ENCODE data around the gene MALRD1. TPM values are rescaled to one million over a fixed set of nuclear protein-coding genes. Genes with fewer than 3 reads are reported as not detected.

Gene MALRD1
- total and polyA plus RNA-seq, 3 donors from 2014 or later: 3.3 to 26.7 (median 19.3) TPM

DNA sequence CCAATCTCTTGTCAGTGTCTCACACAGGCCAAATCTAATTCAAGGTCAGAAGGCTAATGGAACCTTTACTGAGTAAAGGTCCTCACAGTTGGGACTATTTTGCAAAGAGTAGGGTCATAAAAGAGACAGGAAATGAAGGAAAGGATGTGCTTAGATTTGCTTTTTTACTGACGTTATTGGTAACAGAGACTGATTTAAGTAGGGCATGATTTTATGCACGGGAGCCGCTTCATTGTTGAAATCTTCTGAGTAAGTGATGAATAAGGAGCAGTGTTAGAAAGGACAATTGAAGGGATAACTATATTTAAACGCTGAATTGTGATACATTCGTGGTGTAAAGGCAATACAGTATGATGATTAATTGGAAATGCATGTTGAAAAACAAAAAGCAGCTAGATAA, 261.5 kb downstream of the MALRD1 start:
- TF ChIP-seq, protein P1, sequence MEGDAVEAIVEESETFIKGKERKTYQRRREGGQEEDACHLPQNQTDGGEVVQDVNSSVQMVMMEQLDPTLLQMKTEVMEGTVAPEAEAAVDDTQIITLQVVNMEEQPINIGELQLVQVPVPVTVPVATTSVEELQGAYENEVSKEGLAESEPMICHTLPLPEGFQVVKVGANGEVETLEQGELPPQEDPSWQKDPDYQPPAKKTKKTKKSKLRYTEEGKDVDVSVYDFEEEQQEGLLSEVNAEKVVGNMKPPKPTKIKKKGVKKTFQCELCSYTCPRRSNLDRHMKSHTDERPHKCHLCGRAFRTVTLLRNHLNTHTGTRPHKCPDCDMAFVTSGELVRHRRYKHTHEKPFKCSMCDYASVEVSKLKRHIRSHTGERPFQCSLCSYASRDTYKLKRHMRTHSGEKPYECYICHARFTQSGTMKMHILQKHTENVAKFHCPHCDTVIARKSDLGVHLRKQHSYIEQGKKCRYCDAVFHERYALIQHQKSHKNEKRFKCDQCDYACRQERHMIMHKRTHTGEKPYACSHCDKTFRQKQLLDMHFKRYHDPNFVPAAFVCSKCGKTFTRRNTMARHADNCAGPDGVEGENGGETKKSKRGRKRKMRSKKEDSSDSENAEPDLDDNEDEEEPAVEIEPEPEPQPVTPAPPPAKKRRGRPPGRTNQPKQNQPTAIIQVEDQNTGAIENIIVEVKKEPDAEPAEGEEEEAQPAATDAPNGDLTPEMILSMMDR (IDR thresholded peaks at IDR 0.05): no peak
- no peak for TF ChIP-seq POLR2A (IDR thresholded peaks at IDR 0.05)
- no peaks in the 10 kb centered on the region for H3K36me3 ChIP-seq (ENCODE audit: low read depth, missing control alignments)
- intact Hi-C loops (cut with DNase I; ENCODE audit: low total_unique reads): no loop called here
- no peak overlapping the region for H3K4me3 ChIP-seq
- no peak for DNase-seq
- H3K4me1 ChIP-seq: no peaks in the 10 kb centered on the region
- H3K9me3 ChIP-seq: no peaks in the 10 kb centered on the region
- no peak overlapping the region for H3K27ac ChIP-seq
- H3K27me3 ChIP-seq: no peaks in the 10 kb centered on the region
- WGBS, 2 donors: 52 to 56% methylated on average over 5 of the region's 5 CpGs

DNA sequence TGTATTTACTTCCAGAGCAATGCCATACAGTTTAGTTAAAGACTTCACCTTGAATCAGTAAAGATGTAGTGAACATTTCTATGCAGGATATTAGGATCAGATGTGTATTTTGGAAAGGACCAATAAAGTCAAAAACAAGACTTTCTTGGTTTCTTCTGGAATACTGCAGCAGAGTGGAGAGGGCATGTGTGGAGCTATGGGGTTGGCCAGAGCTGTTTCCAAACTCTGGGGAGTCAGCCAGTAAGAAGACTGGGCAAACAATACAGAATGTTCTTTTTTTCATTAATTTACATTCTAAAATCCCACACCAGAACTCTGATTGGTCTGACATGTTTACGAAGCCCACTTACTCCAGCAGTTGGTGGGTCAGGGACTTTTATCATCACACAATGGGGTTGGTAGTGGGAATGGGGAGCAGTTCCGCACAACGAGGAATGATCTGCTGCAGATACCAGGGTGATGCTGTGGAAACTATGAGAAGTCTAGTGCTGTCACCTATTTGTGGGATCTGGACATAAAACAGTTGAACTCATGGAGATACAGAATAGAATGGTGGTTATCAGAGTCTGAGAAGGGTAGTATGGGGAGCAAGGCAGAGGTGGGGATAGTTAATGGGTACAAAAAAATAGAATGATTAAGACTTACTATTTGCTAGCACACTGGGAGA, 267.7 kb downstream of the MALRD1 start:
- intact Hi-C loops (cut with DNase I; ENCODE audit: low total_unique reads): no loop called here
- TF ChIP-seq, protein P1 (IDR thresholded peaks at IDR 0.05): no peak
- no peak for TF ChIP-seq POLR2A (IDR thresholded peaks at IDR 0.05)
- no peaks in the 10 kb centered on the region for H3K4me1 ChIP-seq
- no peak overlapping the region for H3K4me3 ChIP-seq
- no peaks in the 10 kb centered on the region for H3K9me3 ChIP-seq
- no peak overlapping the region for H3K27ac ChIP-seq
- 86 to 93% methylated on average over 3 of the region's 3 CpGs for WGBS, 2 donors
- DNase-seq: no peak
- no peaks in the 10 kb centered on the region for H3K27me3 ChIP-seq
- H3K36me3 ChIP-seq (ENCODE audit: low read depth, missing control alignments): no peaks in the 10 kb centered on the region

DNA sequence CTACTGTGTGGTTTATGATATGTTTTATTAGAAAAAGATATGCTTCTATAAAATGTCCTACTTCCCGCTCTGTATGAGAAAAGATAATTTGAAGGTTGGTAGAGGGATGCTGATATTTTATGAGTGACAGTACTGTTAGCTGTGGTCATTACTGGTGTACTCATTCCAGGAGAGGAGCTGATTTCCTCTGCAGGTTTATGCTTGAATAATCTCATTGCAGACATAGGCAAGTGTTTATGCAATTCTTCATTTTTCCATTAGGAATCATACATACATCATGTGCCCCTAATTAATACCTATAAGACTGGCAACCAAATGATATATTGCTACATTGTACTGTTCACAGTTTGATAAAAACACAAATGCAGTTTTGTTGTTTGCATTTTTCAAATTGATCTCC, 269.4 kb downstream of the MALRD1 start:
- H3K4me1 ChIP-seq: no peaks in the 10 kb centered on the region
- H3K27ac ChIP-seq: no peak overlapping the region
- no peaks in the 10 kb centered on the region for H3K9me3 ChIP-seq
- no peaks in the 10 kb centered on the region for H3K36me3 ChIP-seq (ENCODE audit: low read depth, missing control alignments)
- H3K4me3 ChIP-seq: no peak overlapping the region
- intact Hi-C loops (cut with DNase I; ENCODE audit: low total_unique reads): no loop called here
- TF ChIP-seq, protein P1 (IDR thresholded peaks at IDR 0.05): no peak
- no peak for TF ChIP-seq POLR2A (IDR thresholded peaks at IDR 0.05)
- H3K27me3 ChIP-seq: no peaks in the 10 kb centered on the region
- no peak for DNase-seq
- WGBS, 2 donors: 80 to 83% methylated on average over 1 of the region's 1 CpG

DNA sequence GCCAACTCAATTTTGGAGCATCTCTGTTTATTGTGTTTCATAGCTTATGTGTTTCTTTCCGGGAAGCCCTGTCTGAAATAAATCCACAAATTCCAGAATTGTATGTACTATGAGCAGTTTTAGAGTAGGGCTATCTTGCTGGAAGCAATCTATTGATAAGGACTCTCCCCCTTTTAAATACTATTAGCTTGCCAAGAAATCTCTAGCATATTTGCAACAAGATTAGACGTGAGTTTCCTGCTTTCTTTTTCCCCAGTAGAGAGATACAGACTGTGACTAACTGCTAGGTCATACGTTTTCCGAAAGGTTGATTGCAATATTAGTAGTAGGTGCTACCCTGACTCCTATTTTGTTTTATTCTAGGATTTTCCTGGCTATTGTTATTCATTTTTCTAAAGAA, 277.0 kb downstream of the MALRD1 start:
- H3K9me3 ChIP-seq: no peaks in the 10 kb centered on the region
- TF ChIP-seq, protein P1 (IDR thresholded peaks at IDR 0.05): no peak
- TF ChIP-seq POLR2A (IDR thresholded peaks at IDR 0.05): no peak
- H3K27ac ChIP-seq: no peak overlapping the region
- H3K36me3 ChIP-seq (ENCODE audit: low read depth, missing control alignments): no peaks in the 10 kb centered on the region
- no peak for DNase-seq
- no peaks in the 10 kb centered on the region for H3K27me3 ChIP-seq
- H3K4me1 ChIP-seq: no peaks in the 10 kb centered on the region
- 42 to 68% methylated on average over 4 of the region's 4 CpGs for WGBS, 2 donors
- H3K4me3 ChIP-seq: no peak overlapping the region
- intact Hi-C loops (cut with DNase I; ENCODE audit: low total_unique reads): no loop called here

DNA sequence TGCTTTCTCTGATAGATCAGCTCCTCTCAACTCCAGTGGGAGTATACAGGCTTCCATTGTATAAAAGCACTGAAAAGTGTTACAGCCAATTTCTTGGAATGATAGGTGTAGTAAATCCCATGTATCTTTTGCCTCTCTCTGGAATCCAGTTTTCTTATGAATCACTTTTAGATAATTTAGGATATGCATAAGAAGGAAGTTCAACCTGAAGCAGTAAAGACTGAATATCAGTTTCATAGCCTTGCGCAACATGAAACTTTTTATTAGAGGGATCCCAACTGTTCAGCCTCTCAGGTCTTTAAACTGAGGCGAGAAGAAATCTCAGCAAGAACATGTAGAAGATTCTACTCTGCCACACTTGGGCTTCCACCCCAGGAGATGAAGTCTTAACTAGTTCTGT, 280.0 kb downstream of the MALRD1 start:
- Histone ChIP-seq H3K36me3 (ENCODE audit: low read depth, missing control alignments) (no peaks in the 10 kb centered on the region), H3K4me3 (no peak overlapping the region), H3K9me3 (no peaks in the 10 kb centered on the region), H3K27ac (no peak overlapping the region), H3K4me1 (no peaks in the 10 kb centered on the region), H3K27me3 (no peaks in the 10 kb centered on the region)
- DNase-seq: no peak
- TF ChIP-seq, protein P1 (IDR thresholded peaks at IDR 0.05): no peak
- TF ChIP-seq POLR2A (IDR thresholded peaks at IDR 0.05): no peak
- 99 to 100% methylated on average over 2 of the region's 2 CpGs for WGBS, 2 donors
- intact Hi-C loops (cut with DNase I; ENCODE audit: low total_unique reads): no loop called here
